Ovary (tissue), 9 donors: ENCODE data around the gene XPNPEP3. TPM values are rescaled to one million over a fixed set of nuclear protein-coding genes. Genes with fewer than 3 reads are reported as not detected.

Source experiments
- DNase-seq, 5 donors: peaks; one replicate each; pipeline ENCODE4 v3.0.0-alpha.2; 2019 to 2020
- H3K27ac ChIP-seq, 2 donors: fragments of 200-600 bp; one replicate each; pipeline versions ENCODE4 v1.5.1 to v1.8.0; 2019 to 2022
- H3K27me3 ChIP-seq: fragments of 200-600 bp; one replicate; pipeline ENCODE4 v1.8.0; 2022
- H3K36me3 ChIP-seq: fragments of 200-600 bp; sonication (generic); one replicate; pipeline ENCODE4 v1.5.1; 2019
- H3K4me1 ChIP-seq: one replicate; pipeline ENCODE4 v1.8.1; 2013; ENCODE audit warnings: mild to moderate bottlenecking, moderate library complexity; ENCODE audit not compliant: insufficient read depth
- H3K4me3 ChIP-seq: fragments of 200-600 bp; sonication (generic); one replicate; pipeline ENCODE4 v1.5.1; 2017
- H3K9me3 ChIP-seq, 2 donors: fragments of 200-600 bp in 1 of 2; sonication (generic) in 1 of 2; one replicate each; pipeline versions ENCODE4 v1.5.1 to v1.8.1; 2013 to 2019; ENCODE audit warnings: mild to moderate bottlenecking in 1 of 2, moderate library complexity in 1 of 2
- EP300 ChIP-seq: sonication (generic); formaldehyde crosslinking; IDR thresholded peaks from one replicate; pipeline ENCODE4 v1.6.1; 2017; ENCODE audit warnings: antibody characterized with exemption
- POLR2A ChIP-seq: fragments of 450-650 bp; IDR thresholded peaks from one replicate; pipeline ENCODE4 v1.6.1; 2017; ENCODE audit warnings: antibody characterized with exemption, mild to moderate bottlenecking, moderate library complexity
- WGBS, 3 donors: extraction: QIAGEN DNeasy Blood & Tissue Kit in 1 of 3; methylation state at CpG; one replicate each; pipeline versions ENCODE4 v1.1.5 to v1.1.7; 2013 to 2017; 5-methylcytosine and 5-hydroxymethylcytosine counted together
- intact Hi-C, 4 donors: fragments of 100-400 bp; cut with DNase I; formaldehyde crosslinking; loops; one replicate each; pipeline versions ENCODE4 v1.11.0 to v1.15.1; 2022 to 2023
- polyA plus RNA-seq, 2 donors: library from polyadenylated mRNA; stranded (reverse); fragments of 200-250 nt in 1 of 2; fragments of 350-450 nt in 1 of 2; fragmentation: Illumina TruSeq in 1 of 2; extraction: RNeasy Lipid Tissue Mini Kit (QIAGEN cat#74804) in 1 of 2; gene quantifications; one replicate each; pipeline ENCODE4 v1.2.3, GENCODE V29; 2013 to 2014
- total RNA-seq, 7 donors: library from RNA; depleted of rRNA in 2 of 7; stranded (reverse); fragments of >200 nt in 2 of 7; fragmentation: NEBNext Ultra II Directional in 3 of 7; extraction: Animal tissue kit (Norgen Biotek cat#: 25700) in 3 of 7; gene quantifications; one replicate each; pipeline versions ENCODE4 v1.1.0 to v1.2.4, GENCODE V29; 2016 to 2023
- TF ChIP-seq, protein P1 (sequence below), 3 donors: fragments of 450-650 bp in 2 of 3; fragments of 200-600 bp in 1 of 3; IDR thresholded peaks; one replicate each; pipeline versions ENCODE4 v1.5.1 to v1.8.0; 2016 to 2022; ENCODE audit warnings: antibody characterized with exemption in 3 of 3, mild to moderate bottlenecking in 1 of 3
- donor health status: DM: no; HTN: no; CAD: no; lungs with moderate emphysema.
- donor health status: DM: no; HTN: no; CAD: no.
- donor health status: Bipolar disorder and iron deficiency.
- donor health status: DM: yes; HTN: yes; CAD: no.
- donor health status: DM: no; HTN: no; CAD: no.
- donor health status: DM: yes; HTN: yes; CAD: no.

Gene XPNPEP3
- total and polyA plus RNA-seq, 9 donors, result 7.4 to 28.8 (median 20.1) TPM

- Histone ChIP-seq H3K27ac (no peak overlapping the region), H3K27me3 (no peaks in the 10 kb centered on the region), H3K9me3 (no peaks in the 10 kb centered on the region), H3K4me1 (no peaks in the 10 kb centered on the region), H3K4me3 (no peak overlapping the region), H3K36me3 (no peaks in the 10 kb centered on the region)
- no peak for DNase-seq
- intact Hi-C loops, result no loop called here
- TF ChIP-seq POLR2A (no peak), EP300 (no peak)
- TF ChIP-seq, protein P1, sequence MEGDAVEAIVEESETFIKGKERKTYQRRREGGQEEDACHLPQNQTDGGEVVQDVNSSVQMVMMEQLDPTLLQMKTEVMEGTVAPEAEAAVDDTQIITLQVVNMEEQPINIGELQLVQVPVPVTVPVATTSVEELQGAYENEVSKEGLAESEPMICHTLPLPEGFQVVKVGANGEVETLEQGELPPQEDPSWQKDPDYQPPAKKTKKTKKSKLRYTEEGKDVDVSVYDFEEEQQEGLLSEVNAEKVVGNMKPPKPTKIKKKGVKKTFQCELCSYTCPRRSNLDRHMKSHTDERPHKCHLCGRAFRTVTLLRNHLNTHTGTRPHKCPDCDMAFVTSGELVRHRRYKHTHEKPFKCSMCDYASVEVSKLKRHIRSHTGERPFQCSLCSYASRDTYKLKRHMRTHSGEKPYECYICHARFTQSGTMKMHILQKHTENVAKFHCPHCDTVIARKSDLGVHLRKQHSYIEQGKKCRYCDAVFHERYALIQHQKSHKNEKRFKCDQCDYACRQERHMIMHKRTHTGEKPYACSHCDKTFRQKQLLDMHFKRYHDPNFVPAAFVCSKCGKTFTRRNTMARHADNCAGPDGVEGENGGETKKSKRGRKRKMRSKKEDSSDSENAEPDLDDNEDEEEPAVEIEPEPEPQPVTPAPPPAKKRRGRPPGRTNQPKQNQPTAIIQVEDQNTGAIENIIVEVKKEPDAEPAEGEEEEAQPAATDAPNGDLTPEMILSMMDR (IDR thresholded peaks at IDR 0.05), result no peak
- WGBS, 3 donors, result 80 to 97% (median 83%) methylated on average over 3 of the region's 3 CpGs
Observed at GRCh38 chr22:40874016-40874415, 17.1 kb downstream of the XPNPEP3 start.

DNA sequence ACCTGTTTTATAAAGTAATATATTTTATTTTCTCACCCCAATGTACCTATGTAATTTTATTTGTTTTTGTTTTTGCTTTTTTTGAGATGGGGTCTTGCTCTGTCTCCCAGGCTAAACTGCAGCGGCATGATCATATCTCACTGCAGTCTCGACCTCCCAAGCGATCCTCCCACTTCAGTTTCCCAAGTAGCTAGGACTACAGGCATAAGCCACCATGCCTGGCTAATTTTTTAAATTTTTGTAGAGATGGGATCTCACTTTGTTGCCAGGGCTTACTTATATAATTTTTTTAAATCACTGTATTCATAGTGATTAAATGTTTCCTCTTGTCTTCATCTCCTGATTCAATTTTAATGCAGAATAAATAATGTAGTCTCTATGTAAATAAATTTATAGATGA lies 18.2 kb downstream of the XPNPEP3 start:
- intact Hi-C loops, result no loop called here
- Histone ChIP-seq H3K27ac (no peak overlapping the region), H3K4me1 (no peaks in the 10 kb centered on the region), H3K9me3 (no peaks in the 10 kb centered on the region), H3K27me3 (no peaks in the 10 kb centered on the region), H3K36me3 (no peaks in the 10 kb centered on the region), H3K4me3 (no peak overlapping the region)
- no peak for DNase-seq
- TF ChIP-seq EP300 (no peak), POLR2A (no peak)
- TF ChIP-seq, protein P1 (IDR thresholded peaks at IDR 0.05), result no peak
- 94 to 96% (median 96%) methylated on average over 3 of the region's 3 CpGs for WGBS, 3 donors

- TF ChIP-seq, protein P1 (IDR thresholded peaks at IDR 0.05), result no peak
- H3K4me3 ChIP-seq, result no peak overlapping the region
- intact Hi-C loops, result no loop called here
Observed at GRCh38 chr22:40876907-40877306, 20.0 kb downstream of the XPNPEP3 start.

DNA sequence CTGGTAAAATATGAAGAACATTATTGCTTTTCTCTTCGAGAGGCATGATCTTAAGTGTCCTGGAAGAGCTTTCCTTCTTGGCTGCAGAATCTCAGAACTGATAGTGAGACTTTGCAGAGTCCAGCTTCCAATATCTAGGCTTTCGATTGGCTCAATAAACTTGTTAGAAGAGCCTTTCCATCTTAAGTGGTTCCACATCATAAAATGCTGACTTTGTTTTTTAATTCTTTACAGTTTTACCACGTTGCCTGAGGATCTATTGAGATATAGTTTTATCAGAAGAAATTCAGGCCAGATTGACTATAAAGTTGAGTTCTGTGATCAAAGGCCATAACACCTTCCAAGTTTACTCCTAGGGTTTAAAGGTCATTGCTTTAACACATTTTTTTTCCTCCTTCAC lies 20.5 kb downstream of the XPNPEP3 start:
- TF ChIP-seq POLR2A (no peak), EP300 (no peak)
- TF ChIP-seq, protein P1 (IDR thresholded peaks at IDR 0.05), result no peak
- DNase-seq, result no peak
- no peaks in the 10 kb centered on the region for H3K27me3 ChIP-seq
- intact Hi-C loops, result no loop called here
- no peak overlapping the region for H3K4me3 ChIP-seq
- H3K36me3 ChIP-seq, result no peaks in the 10 kb centered on the region
- H3K9me3 ChIP-seq, result no peaks in the 10 kb centered on the region
- 44 to 54% (median 52%) methylated on average over 3 of the region's 3 CpGs for WGBS, 3 donors
- no peaks in the 10 kb centered on the region for H3K4me1 ChIP-seq
- no peak overlapping the region for H3K27ac ChIP-seq

More at GRCh38 chr22:40876907-40877306, 20.0 kb downstream of the XPNPEP3 start:
- Histone ChIP-seq H3K27me3 (no peaks in the 10 kb centered on the region), H3K27ac (no peak overlapping the region), H3K36me3 (no peaks in the 10 kb centered on the region), H3K9me3 (no peaks in the 10 kb centered on the region), H3K4me1 (no peaks in the 10 kb centered on the region)
- WGBS, 3 donors, result 65 to 91% (median 79%) methylated on average over 1 of the region's 1 CpG
- no peak for DNase-seq

DNA sequence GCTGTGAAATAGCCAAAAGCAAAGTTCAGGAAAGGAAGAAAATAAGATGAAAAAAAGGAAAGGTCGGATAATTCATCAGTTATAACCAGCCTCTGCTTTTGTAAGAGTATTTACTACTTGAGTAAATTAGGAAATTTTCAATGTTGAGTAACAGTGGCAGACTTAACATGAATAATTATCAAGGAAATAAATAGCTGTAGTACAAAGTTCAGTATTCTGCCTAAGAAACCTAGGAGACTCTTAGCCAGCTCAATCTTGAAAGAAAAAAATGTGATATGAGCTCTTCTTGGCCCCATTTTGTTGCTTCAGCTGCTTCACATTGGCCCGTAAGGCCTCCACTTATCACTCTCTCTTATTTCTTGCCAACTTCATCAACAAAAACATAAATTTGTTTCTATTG lies 22.0 kb downstream of the XPNPEP3 start:
- 66 to 73% (median 66%) methylated on average over 2 of the region's 2 CpGs for WGBS, 3 donors
- Histone ChIP-seq H3K9me3 (no peaks in the 10 kb centered on the region), H3K36me3 (no peaks in the 10 kb centered on the region), H3K27me3 (no peaks in the 10 kb centered on the region), H3K27ac (no peak overlapping the region), H3K4me1 (no peaks in the 10 kb centered on the region), H3K4me3 (no peak overlapping the region)
- no peak for DNase-seq
- TF ChIP-seq, protein P1 (IDR thresholded peaks at IDR 0.05), result no peak
- no peak for TF ChIP-seq POLR2A
- no peak for TF ChIP-seq EP300
- intact Hi-C loops, result no loop called here
